ENCODE results near the gene GREM1.

The GREM1 gene

GRCh38 chr15:32784581-32784980 lies 66.8 kb downstream of the GREM1 start:
- CTCF ChIA-PET: no interaction called here

GRCh38 chr15:32786906-32787305 lies 69.1 kb downstream of the GREM1 start:
- no peak for DNase-seq (ENCODE audit: low spot score)
- ChIA-PET CTCF (no interaction called here), POLR2A (ENCODE audit: low non-redundant PET) (no interaction called here)
- TF ChIP-seq, protein P1, sequence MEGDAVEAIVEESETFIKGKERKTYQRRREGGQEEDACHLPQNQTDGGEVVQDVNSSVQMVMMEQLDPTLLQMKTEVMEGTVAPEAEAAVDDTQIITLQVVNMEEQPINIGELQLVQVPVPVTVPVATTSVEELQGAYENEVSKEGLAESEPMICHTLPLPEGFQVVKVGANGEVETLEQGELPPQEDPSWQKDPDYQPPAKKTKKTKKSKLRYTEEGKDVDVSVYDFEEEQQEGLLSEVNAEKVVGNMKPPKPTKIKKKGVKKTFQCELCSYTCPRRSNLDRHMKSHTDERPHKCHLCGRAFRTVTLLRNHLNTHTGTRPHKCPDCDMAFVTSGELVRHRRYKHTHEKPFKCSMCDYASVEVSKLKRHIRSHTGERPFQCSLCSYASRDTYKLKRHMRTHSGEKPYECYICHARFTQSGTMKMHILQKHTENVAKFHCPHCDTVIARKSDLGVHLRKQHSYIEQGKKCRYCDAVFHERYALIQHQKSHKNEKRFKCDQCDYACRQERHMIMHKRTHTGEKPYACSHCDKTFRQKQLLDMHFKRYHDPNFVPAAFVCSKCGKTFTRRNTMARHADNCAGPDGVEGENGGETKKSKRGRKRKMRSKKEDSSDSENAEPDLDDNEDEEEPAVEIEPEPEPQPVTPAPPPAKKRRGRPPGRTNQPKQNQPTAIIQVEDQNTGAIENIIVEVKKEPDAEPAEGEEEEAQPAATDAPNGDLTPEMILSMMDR (conservative IDR thresholded peaks at IDR 0.05; ENCODE audit: low read depth): no peak
- H3K27ac ChIP-seq: no peak overlapping the region

More at GRCh38 chr15:32784581-32784980, 66.8 kb downstream of the GREM1 start:
- no peak overlapping the region for H3K27ac ChIP-seq
- no peak for DNase-seq (ENCODE audit: low spot score)
- POLR2A ChIA-PET (ENCODE audit: low non-redundant PET): no interaction called here
- TF ChIP-seq, protein P1 (conservative IDR thresholded peaks at IDR 0.05; ENCODE audit: low read depth): no peak

- no peak overlapping the region for H3K27ac ChIP-seq
- ChIA-PET POLR2A (ENCODE audit: low non-redundant PET) (interaction anchor here (0.6 kb wide), 1 partner anchor 1252 kb away, joined by 4 read pairs; no protein-coding TSS in a partner anchor), CTCF (no interaction called here)
- TF ChIP-seq, protein P1 (conservative IDR thresholded peaks at IDR 0.05; ENCODE audit: low read depth): no peak
- no peak for DNase-seq (ENCODE audit: low spot score)
These were observed 70.1 kb downstream of the GREM1 start for GRCh38 chr15:32787949-32788348.

- TF ChIP-seq, protein P1 (conservative IDR thresholded peaks at IDR 0.05; ENCODE audit: low read depth): no peak
- no peak overlapping the region for H3K27ac ChIP-seq
- CTCF ChIA-PET: interaction anchor here (0.7 kb wide), 1 partner anchor 250 kb away, joined by 5 read pairs; no protein-coding TSS in a partner anchor
- POLR2A ChIA-PET (ENCODE audit: low non-redundant PET): no interaction called here
- no peak for DNase-seq (ENCODE audit: low spot score)
These were observed 72.7 kb downstream of the GREM1 start for GRCh38 chr15:32790352-32790999.

- no peak for DNase-seq (ENCODE audit: low spot score)
These were observed 74.6 kb downstream of the GREM1 start for GRCh38 chr15:32792436-32792835.

More at GRCh38 chr15:32792436-32792835, 74.6 kb downstream of the GREM1 start:
- ChIA-PET CTCF (interaction anchor here (0.6 kb wide), 1 partner anchor 158 kb away, joined by 3 read pairs; no protein-coding TSS in a partner anchor), POLR2A (ENCODE audit: low non-redundant PET) (no interaction called here)
- TF ChIP-seq, protein P1 (conservative IDR thresholded peaks at IDR 0.05; ENCODE audit: low read depth): no peak
- no peak overlapping the region for H3K27ac ChIP-seq

All from RWPE1 (cell line).